ENCODE measurements around the gene PACS1. TPM values are rescaled to one million over a fixed set of nuclear protein-coding genes. Genes with fewer than 3 reads are reported as not detected.
A peak's percentile ranks its signal among the peaks of the same experiment; 100 is the strongest.

Gene PACS1
- total RNA-seq, 3 donors from 2014 or later (not counting 1 experiment from before 2014, with no cell fraction given) = 176 to 204 (median 186) TPM

DNA sequence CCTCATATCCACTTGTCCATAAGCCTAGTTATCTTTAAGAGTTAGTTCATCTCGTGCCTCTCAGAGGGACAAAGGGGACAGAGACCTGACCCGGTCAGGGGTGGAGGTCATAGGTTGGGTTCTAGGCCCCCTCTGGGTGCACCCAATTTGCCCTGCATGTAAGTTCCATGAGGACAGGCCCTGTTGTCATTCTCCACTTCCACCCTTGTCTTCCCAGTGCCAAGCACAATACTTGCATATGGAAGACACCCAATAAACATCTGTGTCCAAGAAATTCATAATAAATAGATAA, 220.2 kb downstream of the PACS1 start:
- H3K4me1 ChIP-seq (ENCODE audit: control insufficient read depth, insufficient read depth, low read length) = peaks cover 37% of the 10 kb centered on the region
- ATAC-seq (no peak), DNase-seq (no peak)
- no peak overlapping the region for H3K27ac ChIP-seq (ENCODE audit: low read length)
- Mint-ChIP-seq H3K27me3 (ENCODE audit: low read depth in 2 of 2) (peaks cover 28% of the 10 kb centered on the region in 2 donors), H3K4me3 (peak overlapping the region; percentile 96), H3K27ac (peak overlapping the region in 1 of 2 donors; percentile 87), H3K36me3 (no peaks in the 10 kb centered on the region), H3K9me3 (no peaks in the 10 kb centered on the region), H3K4me1 (peaks cover 24 to 43% of the 10 kb centered on the region in 2 donors)
- intact Hi-C loops (cut with micrococcal nuclease) = no loop called here
- H3K36me3 ChIP-seq (ENCODE audit: control insufficient read depth, insufficient read depth, low read length) = no peaks in the 10 kb centered on the region
- TF ChIP-seq, protein P1, sequence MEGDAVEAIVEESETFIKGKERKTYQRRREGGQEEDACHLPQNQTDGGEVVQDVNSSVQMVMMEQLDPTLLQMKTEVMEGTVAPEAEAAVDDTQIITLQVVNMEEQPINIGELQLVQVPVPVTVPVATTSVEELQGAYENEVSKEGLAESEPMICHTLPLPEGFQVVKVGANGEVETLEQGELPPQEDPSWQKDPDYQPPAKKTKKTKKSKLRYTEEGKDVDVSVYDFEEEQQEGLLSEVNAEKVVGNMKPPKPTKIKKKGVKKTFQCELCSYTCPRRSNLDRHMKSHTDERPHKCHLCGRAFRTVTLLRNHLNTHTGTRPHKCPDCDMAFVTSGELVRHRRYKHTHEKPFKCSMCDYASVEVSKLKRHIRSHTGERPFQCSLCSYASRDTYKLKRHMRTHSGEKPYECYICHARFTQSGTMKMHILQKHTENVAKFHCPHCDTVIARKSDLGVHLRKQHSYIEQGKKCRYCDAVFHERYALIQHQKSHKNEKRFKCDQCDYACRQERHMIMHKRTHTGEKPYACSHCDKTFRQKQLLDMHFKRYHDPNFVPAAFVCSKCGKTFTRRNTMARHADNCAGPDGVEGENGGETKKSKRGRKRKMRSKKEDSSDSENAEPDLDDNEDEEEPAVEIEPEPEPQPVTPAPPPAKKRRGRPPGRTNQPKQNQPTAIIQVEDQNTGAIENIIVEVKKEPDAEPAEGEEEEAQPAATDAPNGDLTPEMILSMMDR (IDR thresholded peaks at IDR 0.05) = no peak
- H3K4me3 ChIP-seq (ENCODE audit: low read length) = no peak overlapping the region
- peaks cover 11% of the 10 kb centered on the region for H3K27me3 ChIP-seq (ENCODE audit: control insufficient read depth, insufficient read depth, low read length)
- 85% methylated on average over 2 of the region's 2 CpGs for WGBS (ENCODE audit: insufficient coverage)
- H3K9me3 ChIP-seq (ENCODE audit: control insufficient read depth, insufficient read depth, low read length) = no peaks in the 10 kb centered on the region

DNA sequence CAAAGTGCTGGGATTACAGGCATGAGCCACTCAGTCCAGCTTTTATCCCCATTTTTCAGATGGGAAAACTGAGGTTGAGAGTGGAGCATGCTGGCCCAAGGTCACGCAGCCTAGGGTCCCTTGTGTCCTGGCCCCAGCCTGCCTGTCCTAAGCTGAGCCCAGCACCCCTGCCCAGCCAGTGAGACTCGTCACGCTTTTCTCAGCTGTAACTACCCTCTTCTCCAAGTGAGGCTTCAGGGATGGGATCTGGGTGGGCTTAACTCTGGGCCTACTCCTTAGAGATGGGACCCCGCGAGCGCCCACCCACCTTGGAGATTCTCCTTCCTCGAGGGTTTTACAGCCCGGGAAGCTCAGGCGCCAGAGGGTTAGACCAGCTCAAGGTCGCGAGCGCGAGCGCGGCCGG, 221.2 kb downstream of the PACS1 start:
- H3K36me3 ChIP-seq (ENCODE audit: control insufficient read depth, insufficient read depth, low read length) = no peaks in the 10 kb centered on the region
- H3K4me3 ChIP-seq (ENCODE audit: low read length) = no peak overlapping the region
- Mint-ChIP-seq H3K9me3 (no peaks in the 10 kb centered on the region), H3K36me3 (no peaks in the 10 kb centered on the region), H3K4me3 (peak overlapping the region; percentile 96), H3K4me1 (peaks cover 24 to 43% of the 10 kb centered on the region in 2 donors), H3K27me3 (ENCODE audit: low read depth in 2 of 2) (peaks cover 28 to 31% of the 10 kb centered on the region in 2 donors), H3K27ac (no peak overlapping the region)
- DNase-seq = no peak
- H3K4me1 ChIP-seq (ENCODE audit: control insufficient read depth, insufficient read depth, low read length) = peaks cover 37% of the 10 kb centered on the region
- WGBS (ENCODE audit: insufficient coverage) = 22% methylated on average over 16 of the region's 16 CpGs
- H3K27me3 ChIP-seq (ENCODE audit: control insufficient read depth, insufficient read depth, low read length) = peaks cover 11% of the 10 kb centered on the region
- no peaks in the 10 kb centered on the region for H3K9me3 ChIP-seq (ENCODE audit: control insufficient read depth, insufficient read depth, low read length)
- TF ChIP-seq, protein P1 (IDR thresholded peaks at IDR 0.05) = no peak
- no peak overlapping the region for H3K27ac ChIP-seq (ENCODE audit: low read length)
- no peak for ATAC-seq
- intact Hi-C loops (cut with micrococcal nuclease) = no loop called here

DNA sequence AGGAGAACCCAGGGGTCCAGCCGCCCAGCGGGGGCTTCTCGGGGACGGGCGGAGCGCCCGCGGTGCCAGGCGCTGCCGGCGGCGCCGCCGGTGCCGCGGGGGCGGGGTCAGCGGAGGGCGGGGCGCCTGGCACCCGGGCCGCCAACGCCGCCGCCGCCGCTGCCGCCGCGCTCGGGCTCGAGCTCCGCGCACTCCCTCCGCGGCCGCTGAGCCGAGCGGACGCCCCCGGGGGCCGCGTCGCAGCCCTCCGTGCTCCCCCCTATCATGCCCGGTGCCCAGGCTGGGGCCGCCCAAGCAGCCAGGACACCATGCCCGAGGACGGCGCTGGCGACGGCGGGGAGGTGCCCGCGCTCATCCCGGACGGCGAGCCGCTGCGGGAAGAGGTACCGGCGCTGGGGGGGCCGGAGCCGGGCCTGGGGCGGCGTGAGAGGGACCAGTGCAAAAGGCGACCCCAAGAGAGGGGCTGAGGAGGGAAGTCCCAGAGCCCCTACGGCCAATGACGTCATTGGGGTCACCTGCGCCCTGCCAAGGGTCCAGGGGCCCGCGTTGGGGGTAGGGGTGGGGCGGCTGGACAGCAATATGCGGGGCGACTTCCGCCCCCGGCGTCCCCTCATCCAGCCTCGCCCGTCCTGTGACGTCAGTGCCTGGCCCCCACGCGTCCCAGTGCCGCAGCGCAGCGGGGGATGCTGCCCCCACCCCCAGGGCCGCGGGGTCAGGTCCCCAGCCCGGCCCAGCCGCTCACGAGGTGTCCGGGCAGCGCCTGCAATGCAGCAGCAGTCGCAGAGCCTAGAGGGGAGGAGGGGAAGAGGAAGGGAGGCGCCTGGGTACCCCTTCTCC, 221.9 kb downstream of the PACS1 start, which contains the start of gene TMEM151A:
TMEM151A (plus strand) TSS at position 189 of the 837 bp plus-strand sequence; CDS start at position 309, 120 bp downstream.
- Mint-ChIP-seq H3K4me1 (peaks cover 24 to 40% of the 10 kb centered on the region in 2 donors), H3K36me3 (no peaks in the 10 kb centered on the region), H3K27ac (peak within 1 kb of the TSS in 1 of 2 donors; percentile 44), H3K27me3 (ENCODE audit: low read depth in 2 of 2) (peaks cover 28 to 32% of the 10 kb centered on the region in 2 donors), H3K4me3 (peak within 1 kb of the TSS; percentile 96), H3K9me3 (no peaks in the 10 kb centered on the region)
- TF ChIP-seq, protein P1 (IDR thresholded peaks at IDR 0.05) = no peak
- DNase-seq (peak in 1 of 2 donors; percentile 64), ATAC-seq (no peak)
- WGBS (ENCODE audit: insufficient coverage) = 2% methylated on average over 95 of the region's 95 CpGs
- no peak within 1 kb of the TSS for H3K27ac ChIP-seq (ENCODE audit: low read length)
- peaks cover 37% of the 10 kb centered on the region for H3K4me1 ChIP-seq (ENCODE audit: control insufficient read depth, insufficient read depth, low read length)
- no peak within 1 kb of the TSS for H3K4me3 ChIP-seq (ENCODE audit: low read length)
- H3K9me3 ChIP-seq (ENCODE audit: control insufficient read depth, insufficient read depth, low read length) = no peaks in the 10 kb centered on the region
- peaks cover 11% of the 10 kb centered on the region for H3K27me3 ChIP-seq (ENCODE audit: control insufficient read depth, insufficient read depth, low read length)
- H3K36me3 ChIP-seq (ENCODE audit: control insufficient read depth, insufficient read depth, low read length) = no peaks in the 10 kb centered on the region
- intact Hi-C loops (cut with micrococcal nuclease) = no loop called here
